ENCODE results near the gene RPL35A.

Gene RPL35A

DNA sequence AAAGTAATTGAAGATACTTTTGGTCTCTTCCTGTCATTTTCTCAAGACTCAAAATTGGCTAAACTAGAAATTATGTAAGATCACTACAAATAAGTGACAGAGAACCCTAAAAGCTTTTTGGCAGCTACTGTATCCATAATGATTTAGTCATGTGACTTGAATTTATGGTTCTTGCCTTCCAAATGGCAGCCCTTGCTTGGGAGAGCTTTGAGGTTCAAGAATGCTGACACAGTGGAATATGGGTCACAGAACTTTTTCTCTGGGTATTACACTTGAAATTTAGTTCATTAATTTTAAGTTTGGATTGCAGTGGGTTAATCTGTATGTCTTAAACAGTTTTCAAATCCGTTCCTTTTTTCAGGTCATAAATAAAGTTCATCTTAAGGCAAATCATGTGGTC, 24.0 kb downstream of the RPL35A start (continued):
- TF ChIP-seq BACH2 (CRISPR knock-in tag; IDR thresholded peaks at IDR 0.05; ENCODE audit: borderline replicate concordance) (no peak), PATZ1 (CRISPR knock-in tag; IDR thresholded peaks at IDR 0.05; ENCODE audit: borderline replicate concordance) (no peak), ARNTL (CRISPR knock-in tag; IDR thresholded peaks at IDR 0.05; ENCODE audit: borderline replicate concordance, low read depth) (no peak), GLIS3 (CRISPR knock-in tag; IDR thresholded peaks at IDR 0.05) (no peak), ZFP30 (CRISPR knock-in tag; IDR thresholded peaks at IDR 0.05) (no peak), ZC3H10 (CRISPR knock-in tag; IDR thresholded peaks at IDR 0.05) (no peak), ESRRG (CRISPR knock-in tag; IDR thresholded peaks at IDR 0.05) (no peak), ZNF70 (CRISPR knock-in tag; IDR thresholded peaks at IDR 0.05) (no peak), ZFP3 (CRISPR knock-in tag; IDR thresholded peaks at IDR 0.05) (no peak), PPARA (CRISPR knock-in tag; IDR thresholded peaks at IDR 0.05; ENCODE audit: borderline replicate concordance) (no peak)

DNA sequence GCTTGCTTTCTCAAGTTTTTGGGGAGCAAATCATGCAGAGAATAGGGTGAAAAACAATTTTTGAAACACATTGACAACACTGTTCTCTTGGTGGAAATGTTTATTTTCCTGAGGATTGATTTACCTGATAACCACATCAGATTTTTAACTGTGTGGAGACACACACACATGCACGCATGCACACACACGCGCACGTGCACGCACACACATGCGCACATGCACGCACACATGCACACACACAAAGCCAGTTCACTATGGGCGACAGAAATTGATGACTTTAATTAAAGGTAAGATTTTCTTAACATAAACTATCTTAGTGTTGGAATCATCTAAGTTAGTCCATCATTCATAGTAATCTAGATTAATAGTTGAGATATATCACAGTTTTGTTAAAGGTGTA, 25.3 kb downstream of the RPL35A start:
- TF ChIP-seq ZFP30 (CRISPR knock-in tag; IDR thresholded peaks at IDR 0.05) = no peak
- no peak for TF ChIP-seq TOX (CRISPR knock-in tag; IDR thresholded peaks at IDR 0.05; ENCODE audit: borderline replicate concordance)
- TF ChIP-seq, protein P1, sequence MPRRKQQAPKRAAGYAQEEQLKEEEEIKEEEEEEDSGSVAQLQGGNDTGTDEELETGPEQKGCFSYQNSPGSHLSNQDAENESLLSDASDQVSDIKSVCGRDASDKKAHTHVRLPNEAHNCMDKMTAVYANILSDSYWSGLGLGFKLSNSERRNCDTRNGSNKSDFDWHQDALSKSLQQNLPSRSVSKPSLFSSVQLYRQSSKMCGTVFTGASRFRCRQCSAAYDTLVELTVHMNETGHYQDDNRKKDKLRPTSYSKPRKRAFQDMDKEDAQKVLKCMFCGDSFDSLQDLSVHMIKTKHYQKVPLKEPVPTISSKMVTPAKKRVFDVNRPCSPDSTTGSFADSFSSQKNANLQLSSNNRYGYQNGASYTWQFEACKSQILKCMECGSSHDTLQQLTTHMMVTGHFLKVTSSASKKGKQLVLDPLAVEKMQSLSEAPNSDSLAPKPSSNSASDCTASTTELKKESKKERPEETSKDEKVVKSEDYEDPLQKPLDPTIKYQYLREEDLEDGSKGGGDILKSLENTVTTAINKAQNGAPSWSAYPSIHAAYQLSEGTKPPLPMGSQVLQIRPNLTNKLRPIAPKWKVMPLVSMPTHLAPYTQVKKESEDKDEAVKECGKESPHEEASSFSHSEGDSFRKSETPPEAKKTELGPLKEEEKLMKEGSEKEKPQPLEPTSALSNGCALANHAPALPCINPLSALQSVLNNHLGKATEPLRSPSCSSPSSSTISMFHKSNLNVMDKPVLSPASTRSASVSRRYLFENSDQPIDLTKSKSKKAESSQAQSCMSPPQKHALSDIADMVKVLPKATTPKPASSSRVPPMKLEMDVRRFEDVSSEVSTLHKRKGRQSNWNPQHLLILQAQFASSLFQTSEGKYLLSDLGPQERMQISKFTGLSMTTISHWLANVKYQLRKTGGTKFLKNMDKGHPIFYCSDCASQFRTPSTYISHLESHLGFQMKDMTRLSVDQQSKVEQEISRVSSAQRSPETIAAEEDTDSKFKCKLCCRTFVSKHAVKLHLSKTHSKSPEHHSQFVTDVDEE (CRISPR knock-in tag; IDR thresholded peaks at IDR 0.05) = no peak
- TF ChIP-seq, protein P2, sequence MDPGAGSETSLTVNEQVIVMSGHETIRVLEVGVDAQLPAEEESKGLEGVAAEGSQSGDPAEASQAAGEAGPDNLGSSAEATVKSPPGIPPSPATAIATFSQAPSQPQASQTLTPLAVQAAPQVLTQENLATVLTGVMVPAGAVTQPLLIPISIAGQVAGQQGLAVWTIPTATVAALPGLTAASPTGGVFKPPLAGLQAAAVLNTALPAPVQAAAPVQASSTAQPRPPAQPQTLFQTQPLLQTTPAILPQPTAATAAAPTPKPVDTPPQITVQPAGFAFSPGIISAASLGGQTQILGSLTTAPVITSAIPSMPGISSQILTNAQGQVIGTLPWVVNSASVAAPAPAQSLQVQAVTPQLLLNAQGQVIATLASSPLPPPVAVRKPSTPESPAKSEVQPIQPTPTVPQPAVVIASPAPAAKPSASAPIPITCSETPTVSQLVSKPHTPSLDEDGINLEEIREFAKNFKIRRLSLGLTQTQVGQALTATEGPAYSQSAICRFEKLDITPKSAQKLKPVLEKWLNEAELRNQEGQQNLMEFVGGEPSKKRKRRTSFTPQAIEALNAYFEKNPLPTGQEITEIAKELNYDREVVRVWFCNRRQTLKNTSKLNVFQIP (CRISPR knock-in tag; IDR thresholded peaks at IDR 0.05; ENCODE audit: borderline replicate concordance, low read depth) = no peak
- TF ChIP-seq ZNF8 (CRISPR knock-in tag; IDR thresholded peaks at IDR 0.05) = no peak
- TF ChIP-seq OSR1 (CRISPR knock-in tag; IDR thresholded peaks at IDR 0.05) = no peak
- no peak for TF ChIP-seq CSDC2 (CRISPR knock-in tag; IDR thresholded peaks at IDR 0.05)
- no peak for TF ChIP-seq ZNF70 (CRISPR knock-in tag; IDR thresholded peaks at IDR 0.05)
- no peak for TF ChIP-seq TCF4 (CRISPR knock-in tag; IDR thresholded peaks at IDR 0.05; ENCODE audit: borderline replicate concordance)
- TF ChIP-seq ISL1 (CRISPR knock-in tag; IDR thresholded peaks at IDR 0.05) = no peak
- no peak for TF ChIP-seq ARNTL (CRISPR knock-in tag; IDR thresholded peaks at IDR 0.05; ENCODE audit: borderline replicate concordance, low read depth)
- no peak for TF ChIP-seq ESRRG (CRISPR knock-in tag; IDR thresholded peaks at IDR 0.05)
- TF ChIP-seq PPARA (CRISPR knock-in tag; IDR thresholded peaks at IDR 0.05; ENCODE audit: borderline replicate concordance) = no peak
- no peak for TF ChIP-seq SNAI2 (CRISPR knock-in tag; IDR thresholded peaks at IDR 0.05)
- no peak for TF ChIP-seq PATZ1 (CRISPR knock-in tag; IDR thresholded peaks at IDR 0.05; ENCODE audit: borderline replicate concordance)
- TF ChIP-seq ZC3H10 (CRISPR knock-in tag; IDR thresholded peaks at IDR 0.05) = no peak
- no peak for TF ChIP-seq BACH2 (CRISPR knock-in tag; IDR thresholded peaks at IDR 0.05; ENCODE audit: borderline replicate concordance)
- TF ChIP-seq ZFP3 (CRISPR knock-in tag; IDR thresholded peaks at IDR 0.05) = no peak
- no peak for TF ChIP-seq CSRNP3 (CRISPR knock-in tag; IDR thresholded peaks at IDR 0.05)
- no peak for ATAC-seq

GRCh38 chr3:197983076-197983475, 33.1 kb downstream of the RPL35A start:
- no peak for ATAC-seq
- no peak for TF ChIP-seq SNAI2 (CRISPR knock-in tag; IDR thresholded peaks at IDR 0.05)
- no peak for TF ChIP-seq TOX (CRISPR knock-in tag; IDR thresholded peaks at IDR 0.05; ENCODE audit: borderline replicate concordance)
- TF ChIP-seq CSRNP3 (CRISPR knock-in tag; IDR thresholded peaks at IDR 0.05) = no peak
- TF ChIP-seq ISL1 (CRISPR knock-in tag; IDR thresholded peaks at IDR 0.05) = no peak
- no peak for TF ChIP-seq ZC3H10 (CRISPR knock-in tag; IDR thresholded peaks at IDR 0.05)
- TF ChIP-seq ZNF565 (CRISPR knock-in tag; conservative IDR thresholded peaks at IDR 0.05; ENCODE audit: low read depth) = no peak
- no peak for TF ChIP-seq TCF4 (CRISPR knock-in tag; IDR thresholded peaks at IDR 0.05; ENCODE audit: borderline replicate concordance)
- no peak for TF ChIP-seq BACH2 (CRISPR knock-in tag; IDR thresholded peaks at IDR 0.05; ENCODE audit: borderline replicate concordance)
- TF ChIP-seq OSR1 (CRISPR knock-in tag; IDR thresholded peaks at IDR 0.05) = no peak
- TF ChIP-seq ARNTL (CRISPR knock-in tag; IDR thresholded peaks at IDR 0.05; ENCODE audit: borderline replicate concordance, low read depth) = no peak

All from SK-N-SH treated with all-trans-retinoic acid at 6 μM for 48 hours (cell line).